Mammary epithelial cell (primary cell): ENCODE results near the gene CHST3.

ENCODE experiments used
- EZH2 ChIP-seq: IDR thresholded peaks from 2 replicates; pipeline ENCODE4 v1.6.1; 2012; ENCODE audit warnings: low read length, inconsistent platforms, borderline replicate concordance
- TF ChIP-seq, protein P1 (sequence below), 2 donors: IDR thresholded peaks in 1 of 2; conservative IDR thresholded peaks in 1 of 2; 2 replicates each; pipeline ENCODE4 v1.5.1; 2011 to 2012; ENCODE audit warnings: inconsistent platforms in 2 of 2, low read length in 2 of 2, mild to moderate bottlenecking in 2 of 2, control low read depth in 1 of 2, low read depth in 1 of 2; ENCODE audit not compliant: insufficient read depth in 1 of 2; ENCODE audit errors: extremely low read depth in 1 of 2

GRCh38 chr10:71939861-71940474 lies 24.2 kb upstream of the CHST3 start:
- TF ChIP-seq, protein P1, sequence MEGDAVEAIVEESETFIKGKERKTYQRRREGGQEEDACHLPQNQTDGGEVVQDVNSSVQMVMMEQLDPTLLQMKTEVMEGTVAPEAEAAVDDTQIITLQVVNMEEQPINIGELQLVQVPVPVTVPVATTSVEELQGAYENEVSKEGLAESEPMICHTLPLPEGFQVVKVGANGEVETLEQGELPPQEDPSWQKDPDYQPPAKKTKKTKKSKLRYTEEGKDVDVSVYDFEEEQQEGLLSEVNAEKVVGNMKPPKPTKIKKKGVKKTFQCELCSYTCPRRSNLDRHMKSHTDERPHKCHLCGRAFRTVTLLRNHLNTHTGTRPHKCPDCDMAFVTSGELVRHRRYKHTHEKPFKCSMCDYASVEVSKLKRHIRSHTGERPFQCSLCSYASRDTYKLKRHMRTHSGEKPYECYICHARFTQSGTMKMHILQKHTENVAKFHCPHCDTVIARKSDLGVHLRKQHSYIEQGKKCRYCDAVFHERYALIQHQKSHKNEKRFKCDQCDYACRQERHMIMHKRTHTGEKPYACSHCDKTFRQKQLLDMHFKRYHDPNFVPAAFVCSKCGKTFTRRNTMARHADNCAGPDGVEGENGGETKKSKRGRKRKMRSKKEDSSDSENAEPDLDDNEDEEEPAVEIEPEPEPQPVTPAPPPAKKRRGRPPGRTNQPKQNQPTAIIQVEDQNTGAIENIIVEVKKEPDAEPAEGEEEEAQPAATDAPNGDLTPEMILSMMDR (conservative IDR thresholded peaks at IDR 0.05 in 1 of 2, IDR thresholded peaks at IDR 0.05 in 1 of 2; ENCODE audit: extremely low read depth in 1 of 2, insufficient read depth in 1 of 2, low read depth in 1 of 2, low read length in 2 of 2) = no peak
- TF ChIP-seq EZH2 = no peak
